Subcutaneous adipose tissue (tissue), 4 donors: ENCODE data around the gene PARD3. TPM values are rescaled to one million over a fixed set of nuclear protein-coding genes. Genes with fewer than 3 reads are reported as not detected.

Experiments used
- CTCF ChIP-seq: fragments of 450-650 bp; IDR thresholded peaks from one replicate; pipeline ENCODE4 v1.5.1; 2016; ENCODE audit warnings: low read depth, mild to moderate bottlenecking, control low read depth, antibody characterized with exemption, moderate library complexity
- total RNA-seq, 4 donors: library from RNA; depleted of rRNA; stranded (reverse); fragments of >200 nt; gene quantifications; one replicate each; pipeline ENCODE4 v1.1.0, GENCODE V29; 2016

The PARD3 gene
- total RNA-seq, 4 donors from 2014 or later, result 39.4 to 70.3 (median 45.0) TPM

- no peak for TF ChIP-seq CTCF
Observed at GRCh38 chr10:34298346-34298818, 516.7 kb downstream of the PARD3 start.

- TF ChIP-seq CTCF, result no peak
Observed at GRCh38 chr10:34297541-34298345, 517.4 kb downstream of the PARD3 start.

GRCh38 chr10:34295142-34295548 is 520.0 kb downstream of the PARD3 start:
- TF ChIP-seq CTCF, result no peak

- TF ChIP-seq CTCF, result no peak
Observed at GRCh38 chr10:34294137-34294536, 521.0 kb downstream of the PARD3 start.

- no peak for TF ChIP-seq CTCF
Observed at GRCh38 chr10:34292675-34293074, 522.4 kb downstream of the PARD3 start.

GRCh38 chr10:34292194-34292565 is 522.9 kb downstream of the PARD3 start:
- TF ChIP-seq CTCF, result no peak

- TF ChIP-seq CTCF, result no peak
Observed at GRCh38 chr10:34291466-34292193, 523.5 kb downstream of the PARD3 start.
